WTC11 (cell line): ENCODE measurements around the gene MITF. TPM values are rescaled to one million over a fixed set of nuclear protein-coding genes. Genes with fewer than 3 reads are reported as not detected.

ENCODE experiments used
- ATAC-seq: fragments of 200-7000 bp; cut with Tn5 transposase; 2 replicates; pipeline ENCODE4 v1.10.0; 2021; ENCODE audit warnings: mild to moderate bottlenecking, moderate library complexity
- CTCF ChIA-PET: fragments of 300-600 bp; sonication (Branson Sonifier 250); formaldehyde crosslinking; loops from one replicate; lab custom pipeline; 2021; ENCODE audit warnings: antibody characterized with exemption; lab: Charles Lee
- POLR2A ChIA-PET: fragments of 350-600 bp; sonication (Branson Sonifier 250); formaldehyde crosslinking; loops from one replicate; lab custom pipeline; 2021; ENCODE audit warnings: antibody characterized with exemption; lab: Charles Lee
- DNase-seq: peaks from one replicate; pipeline ENCODE4 v3.0.0; 2021; ENCODE audit warnings: low spot score
- H3K27ac Mint-ChIP-seq: 2 replicates; pipeline ENCODE4 v1.8.0; 2021; ENCODE audit warnings: mixed read lengths
- H3K27me3 Mint-ChIP-seq: 2 replicates; pipeline ENCODE4 v1.8.0; 2021; ENCODE audit warnings: low read depth, mild to moderate bottlenecking, moderate library complexity, mixed read lengths
- H3K36me3 Mint-ChIP-seq: 2 replicates; pipeline ENCODE4 v1.8.0; 2021; ENCODE audit warnings: mixed read lengths
- H3K4me1 Mint-ChIP-seq: 2 replicates; pipeline ENCODE4 v1.8.0; 2022; ENCODE audit warnings: mixed read lengths
- H3K4me3 Mint-ChIP-seq: 2 replicates; pipeline ENCODE4 v1.8.0; 2021; ENCODE audit warnings: mild to moderate bottlenecking, moderate library complexity, mixed read lengths
- H3K9me3 Mint-ChIP-seq: 2 replicates; pipeline ENCODE4 v1.8.0; 2021; ENCODE audit warnings: mixed read lengths
- ETV6 ChIP-seq: sonication (generic); formaldehyde crosslinking; IDR thresholded peaks from 2 replicates; pipeline ENCODE4 v1.8.1; 2022; ENCODE audit warnings: mild to moderate bottlenecking, missing genetic modification reagents
- FOXP1 ChIP-seq: sonication (generic); formaldehyde crosslinking; IDR thresholded peaks from 2 replicates; pipeline ENCODE4 v1.8.0; 2022; ENCODE audit warnings: missing genetic modification reagents, mild to moderate bottlenecking, moderate library complexity, borderline replicate concordance
- GABPB1 ChIP-seq: sonication (generic); formaldehyde crosslinking; IDR thresholded peaks from 2 replicates; pipeline ENCODE4 v1.8.1; 2023; ENCODE audit warnings: mild to moderate bottlenecking, missing genetic modification reagents
- HMGA2 ChIP-seq: fragments of 250-450 bp; sonication (Bioruptor Pico); IDR thresholded peaks from 2 replicates; pipeline ENCODE4 v1.4.0; 2021; ENCODE audit warnings: mild to moderate bottlenecking, moderate library complexity
- IRF2 ChIP-seq: sonication (generic); formaldehyde crosslinking; IDR thresholded peaks from 2 replicates; pipeline ENCODE4 v1.8.0; 2022; ENCODE audit warnings: low read depth, missing genetic modification reagents, borderline replicate concordance
- NR1H2 ChIP-seq: sonication (generic); formaldehyde crosslinking; IDR thresholded peaks from 2 replicates; pipeline ENCODE4 v1.9.0; 2021; ENCODE audit warnings: mild to moderate bottlenecking, moderate library complexity, missing genetic modification reagents
- NR3C1 ChIP-seq: sonication (generic); formaldehyde crosslinking; conservative IDR thresholded peaks from 2 replicates; pipeline ENCODE4 v1.8.1; 2023; ENCODE audit warnings: low read depth, mild to moderate bottlenecking, missing genetic modification reagents
- PRRX2 ChIP-seq: fragments of 250-450 bp; sonication (Bioruptor Pico); IDR thresholded peaks from 2 replicates; pipeline ENCODE4 v1.8.0; 2021; ENCODE audit warnings: mild to moderate bottlenecking
- SOX15 ChIP-seq: fragments of 250-450 bp; sonication (Bioruptor Pico); IDR thresholded peaks from 2 replicates; pipeline ENCODE4 v1.9.0; 2021; ENCODE audit warnings: mild to moderate bottlenecking
- TEAD1 ChIP-seq: sonication (generic); formaldehyde crosslinking; IDR thresholded peaks from 2 replicates; pipeline ENCODE4 v1.8.0; 2022; ENCODE audit warnings: mild to moderate bottlenecking, missing genetic modification reagents
- TP53 ChIP-seq: sonication (generic); formaldehyde crosslinking; IDR thresholded peaks from 2 replicates; pipeline ENCODE4 v1.8.1; 2023; ENCODE audit warnings: mild to moderate bottlenecking, missing genetic modification reagents
- ZBTB21 ChIP-seq: sonication (generic); formaldehyde crosslinking; IDR thresholded peaks from 2 replicates; pipeline ENCODE4 v1.8.1; 2023; ENCODE audit warnings: mild to moderate bottlenecking, missing genetic modification reagents, borderline replicate concordance
- ZNF121 ChIP-seq: sonication (generic); formaldehyde crosslinking; IDR thresholded peaks from 2 replicates; pipeline ENCODE4 v1.8.0; 2023; ENCODE audit warnings: missing genetic modification reagents
- total RNA-seq: library from RNA; stranded (reverse); gene quantifications from 3 replicates; pipeline ENCODE4 v1.2.3, GENCODE V29; 2021
- TF ChIP-seq, protein P1 (sequence below): sonication (generic); formaldehyde crosslinking; IDR thresholded peaks from 2 replicates; pipeline ENCODE4 v1.8.0; 2023; ENCODE audit warnings: missing genetic modification reagents, mild to moderate bottlenecking, borderline replicate concordance
- TF ChIP-seq, protein P2 (sequence below): fragments of 250-450 bp; sonication (Bioruptor Pico); conservative IDR thresholded peaks from 2 replicates; pipeline ENCODE4 v1.9.0; 2021; ENCODE audit warnings: mild to moderate bottlenecking
- TF ChIP-seq, protein P3 (sequence below): sonication (generic); formaldehyde crosslinking; conservative IDR thresholded peaks from 2 replicates; pipeline ENCODE4 v1.8.1; 2023; ENCODE audit warnings: mild to moderate bottlenecking, low read depth, missing genetic modification reagents, moderate library complexity
- TF ChIP-seq, protein P4 (sequence below): sonication (generic); formaldehyde crosslinking; IDR thresholded peaks from 2 replicates; pipeline ENCODE4 v1.8.1; 2022; ENCODE audit warnings: low read depth, missing genetic modification reagents, borderline replicate concordance
- TF ChIP-seq, protein P5 (sequence below): sonication (generic); formaldehyde crosslinking; IDR thresholded peaks from 2 replicates; pipeline ENCODE4 v1.8.1; 2022; ENCODE audit warnings: low read depth, mild to moderate bottlenecking, moderate library complexity, missing genetic modification reagents, borderline replicate concordance
- TF ChIP-seq, protein P6 (sequence below): sonication (generic); formaldehyde crosslinking; IDR thresholded peaks from 2 replicates; pipeline ENCODE4 v1.8.1; 2022; ENCODE audit warnings: missing genetic modification reagents, borderline replicate concordance
- TF ChIP-seq, protein P7 (sequence below): fragments of 250-450 bp; sonication (Bioruptor Pico); IDR thresholded peaks from 2 replicates; pipeline ENCODE4 v1.9.0; 2021; ENCODE audit warnings: mild to moderate bottlenecking

MITF gene
- total RNA-seq, 1 experiment from 2014 or later = 1.3 TPM

DNA sequence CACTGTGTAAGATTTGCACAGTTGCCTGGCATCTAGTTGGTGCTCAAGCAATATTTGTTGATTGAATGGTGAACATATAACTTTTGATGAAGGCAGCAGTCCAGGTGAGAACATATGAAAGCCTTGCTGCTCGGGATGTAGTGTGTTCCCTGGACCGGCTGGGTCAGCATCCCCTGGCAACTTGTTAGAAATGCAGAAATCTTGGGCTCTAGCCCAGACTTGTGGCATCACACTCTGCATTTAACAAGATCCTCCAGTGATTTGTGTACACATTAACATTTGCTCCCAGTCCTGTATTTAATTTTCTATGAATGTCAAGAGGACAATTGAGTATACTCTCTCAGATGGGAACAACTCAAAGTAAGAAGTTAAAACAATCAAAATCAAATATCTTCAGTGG lies 191.3 kb downstream of the MITF start:
- Mint-ChIP-seq H3K9me3 (no peaks in the 10 kb centered on the region), H3K27me3 (no peaks in the 10 kb centered on the region), H3K36me3 (no peaks in the 10 kb centered on the region), H3K4me3 (no peak overlapping the region), H3K27ac (no peak overlapping the region), H3K4me1 (no peaks in the 10 kb centered on the region)
- ChIA-PET POLR2A (no interaction called here), CTCF (no interaction called here)
- DNase-seq = no peak
- ATAC-seq = no peak
- TF ChIP-seq, protein P1, sequence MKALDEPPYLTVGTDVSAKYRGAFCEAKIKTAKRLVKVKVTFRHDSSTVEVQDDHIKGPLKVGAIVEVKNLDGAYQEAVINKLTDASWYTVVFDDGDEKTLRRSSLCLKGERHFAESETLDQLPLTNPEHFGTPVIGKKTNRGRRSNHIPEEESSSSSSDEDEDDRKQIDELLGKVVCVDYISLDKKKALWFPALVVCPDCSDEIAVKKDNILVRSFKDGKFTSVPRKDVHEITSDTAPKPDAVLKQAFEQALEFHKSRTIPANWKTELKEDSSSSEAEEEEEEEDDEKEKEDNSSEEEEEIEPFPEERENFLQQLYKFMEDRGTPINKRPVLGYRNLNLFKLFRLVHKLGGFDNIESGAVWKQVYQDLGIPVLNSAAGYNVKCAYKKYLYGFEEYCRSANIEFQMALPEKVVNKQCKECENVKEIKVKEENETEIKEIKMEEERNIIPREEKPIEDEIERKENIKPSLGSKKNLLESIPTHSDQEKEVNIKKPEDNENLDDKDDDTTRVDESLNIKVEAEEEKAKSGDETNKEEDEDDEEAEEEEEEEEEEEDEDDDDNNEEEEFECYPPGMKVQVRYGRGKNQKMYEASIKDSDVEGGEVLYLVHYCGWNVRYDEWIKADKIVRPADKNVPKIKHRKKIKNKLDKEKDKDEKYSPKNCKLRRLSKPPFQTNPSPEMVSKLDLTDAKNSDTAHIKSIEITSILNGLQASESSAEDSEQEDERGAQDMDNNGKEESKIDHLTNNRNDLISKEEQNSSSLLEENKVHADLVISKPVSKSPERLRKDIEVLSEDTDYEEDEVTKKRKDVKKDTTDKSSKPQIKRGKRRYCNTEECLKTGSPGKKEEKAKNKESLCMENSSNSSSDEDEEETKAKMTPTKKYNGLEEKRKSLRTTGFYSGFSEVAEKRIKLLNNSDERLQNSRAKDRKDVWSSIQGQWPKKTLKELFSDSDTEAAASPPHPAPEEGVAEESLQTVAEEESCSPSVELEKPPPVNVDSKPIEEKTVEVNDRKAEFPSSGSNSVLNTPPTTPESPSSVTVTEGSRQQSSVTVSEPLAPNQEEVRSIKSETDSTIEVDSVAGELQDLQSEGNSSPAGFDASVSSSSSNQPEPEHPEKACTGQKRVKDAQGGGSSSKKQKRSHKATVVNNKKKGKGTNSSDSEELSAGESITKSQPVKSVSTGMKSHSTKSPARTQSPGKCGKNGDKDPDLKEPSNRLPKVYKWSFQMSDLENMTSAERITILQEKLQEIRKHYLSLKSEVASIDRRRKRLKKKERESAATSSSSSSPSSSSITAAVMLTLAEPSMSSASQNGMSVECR (CRISPR knock-in tag) = no peak
- TF ChIP-seq, protein P2, sequence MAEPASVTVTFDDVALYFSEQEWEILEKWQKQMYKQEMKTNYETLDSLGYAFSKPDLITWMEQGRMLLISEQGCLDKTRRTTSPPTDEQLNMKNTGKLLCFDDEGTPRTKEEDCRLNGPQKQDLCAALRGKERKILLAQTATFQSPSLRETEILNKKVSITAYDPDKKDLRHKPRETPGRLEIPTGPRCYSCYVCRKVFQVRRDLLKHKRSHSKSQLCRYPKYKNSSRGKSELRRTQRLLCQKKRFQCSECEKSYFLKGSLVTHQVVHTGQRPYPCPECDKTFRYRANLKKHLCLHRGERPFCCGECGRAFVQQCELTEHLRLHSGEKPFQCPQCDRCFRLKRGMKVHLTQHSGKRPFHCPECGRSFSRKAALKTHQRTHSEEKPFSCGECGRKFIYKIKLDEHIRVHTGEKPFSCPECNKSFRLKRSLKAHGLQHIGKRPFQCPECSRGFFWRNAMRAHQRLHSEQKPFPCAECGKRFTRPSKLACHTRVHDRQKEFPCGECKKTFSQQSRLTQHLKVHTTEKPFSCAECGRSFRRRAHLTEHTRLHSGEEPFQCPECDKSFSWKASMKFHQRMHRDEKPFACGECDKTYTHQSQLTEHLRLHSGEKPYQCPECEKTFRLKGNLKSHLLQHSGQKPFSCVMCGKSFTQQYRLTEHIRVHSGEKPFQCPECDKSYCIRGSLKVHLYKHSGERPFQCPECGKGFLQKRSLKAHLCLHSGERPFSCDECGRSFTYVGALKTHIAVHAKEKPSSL (CRISPR knock-in tag) = no peak
- TF ChIP-seq SOX15 (CRISPR knock-in tag) = no peak
- TF ChIP-seq HMGA2 (CRISPR knock-in tag) = no peak
- TF ChIP-seq FOXP1 (CRISPR knock-in tag) = no peak
- TF ChIP-seq, protein P3, sequence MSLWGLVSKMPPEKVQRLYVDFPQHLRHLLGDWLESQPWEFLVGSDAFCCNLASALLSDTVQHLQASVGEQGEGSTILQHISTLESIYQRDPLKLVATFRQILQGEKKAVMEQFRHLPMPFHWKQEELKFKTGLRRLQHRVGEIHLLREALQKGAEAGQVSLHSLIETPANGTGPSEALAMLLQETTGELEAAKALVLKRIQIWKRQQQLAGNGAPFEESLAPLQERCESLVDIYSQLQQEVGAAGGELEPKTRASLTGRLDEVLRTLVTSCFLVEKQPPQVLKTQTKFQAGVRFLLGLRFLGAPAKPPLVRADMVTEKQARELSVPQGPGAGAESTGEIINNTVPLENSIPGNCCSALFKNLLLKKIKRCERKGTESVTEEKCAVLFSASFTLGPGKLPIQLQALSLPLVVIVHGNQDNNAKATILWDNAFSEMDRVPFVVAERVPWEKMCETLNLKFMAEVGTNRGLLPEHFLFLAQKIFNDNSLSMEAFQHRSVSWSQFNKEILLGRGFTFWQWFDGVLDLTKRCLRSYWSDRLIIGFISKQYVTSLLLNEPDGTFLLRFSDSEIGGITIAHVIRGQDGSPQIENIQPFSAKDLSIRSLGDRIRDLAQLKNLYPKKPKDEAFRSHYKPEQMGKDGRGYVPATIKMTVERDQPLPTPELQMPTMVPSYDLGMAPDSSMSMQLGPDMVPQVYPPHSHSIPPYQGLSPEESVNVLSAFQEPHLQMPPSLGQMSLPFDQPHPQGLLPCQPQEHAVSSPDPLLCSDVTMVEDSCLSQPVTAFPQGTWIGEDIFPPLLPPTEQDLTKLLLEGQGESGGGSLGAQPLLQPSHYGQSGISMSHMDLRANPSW (CRISPR knock-in tag) = no peak
- TF ChIP-seq, protein P4, sequence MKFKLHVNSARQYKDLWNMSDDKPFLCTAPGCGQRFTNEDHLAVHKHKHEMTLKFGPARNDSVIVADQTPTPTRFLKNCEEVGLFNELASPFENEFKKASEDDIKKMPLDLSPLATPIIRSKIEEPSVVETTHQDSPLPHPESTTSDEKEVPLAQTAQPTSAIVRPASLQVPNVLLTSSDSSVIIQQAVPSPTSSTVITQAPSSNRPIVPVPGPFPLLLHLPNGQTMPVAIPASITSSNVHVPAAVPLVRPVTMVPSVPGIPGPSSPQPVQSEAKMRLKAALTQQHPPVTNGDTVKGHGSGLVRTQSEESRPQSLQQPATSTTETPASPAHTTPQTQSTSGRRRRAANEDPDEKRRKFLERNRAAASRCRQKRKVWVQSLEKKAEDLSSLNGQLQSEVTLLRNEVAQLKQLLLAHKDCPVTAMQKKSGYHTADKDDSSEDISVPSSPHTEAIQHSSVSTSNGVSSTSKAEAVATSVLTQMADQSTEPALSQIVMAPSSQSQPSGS = no peak
- TF ChIP-seq PRRX2 (CRISPR knock-in tag) = no peak
- TF ChIP-seq ZBTB21 (CRISPR knock-in tag) = no peak
- TF ChIP-seq, protein P5, sequence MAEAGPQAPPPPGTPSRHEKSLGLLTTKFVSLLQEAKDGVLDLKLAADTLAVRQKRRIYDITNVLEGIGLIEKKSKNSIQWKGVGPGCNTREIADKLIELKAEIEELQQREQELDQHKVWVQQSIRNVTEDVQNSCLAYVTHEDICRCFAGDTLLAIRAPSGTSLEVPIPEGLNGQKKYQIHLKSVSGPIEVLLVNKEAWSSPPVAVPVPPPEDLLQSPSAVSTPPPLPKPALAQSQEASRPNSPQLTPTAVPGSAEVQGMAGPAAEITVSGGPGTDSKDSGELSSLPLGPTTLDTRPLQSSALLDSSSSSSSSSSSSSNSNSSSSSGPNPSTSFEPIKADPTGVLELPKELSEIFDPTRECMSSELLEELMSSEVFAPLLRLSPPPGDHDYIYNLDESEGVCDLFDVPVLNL (CRISPR knock-in tag) = no peak
- TF ChIP-seq NR1H2 = no peak
- TF ChIP-seq TEAD1 (CRISPR knock-in tag) = no peak
- TF ChIP-seq, protein P6, sequence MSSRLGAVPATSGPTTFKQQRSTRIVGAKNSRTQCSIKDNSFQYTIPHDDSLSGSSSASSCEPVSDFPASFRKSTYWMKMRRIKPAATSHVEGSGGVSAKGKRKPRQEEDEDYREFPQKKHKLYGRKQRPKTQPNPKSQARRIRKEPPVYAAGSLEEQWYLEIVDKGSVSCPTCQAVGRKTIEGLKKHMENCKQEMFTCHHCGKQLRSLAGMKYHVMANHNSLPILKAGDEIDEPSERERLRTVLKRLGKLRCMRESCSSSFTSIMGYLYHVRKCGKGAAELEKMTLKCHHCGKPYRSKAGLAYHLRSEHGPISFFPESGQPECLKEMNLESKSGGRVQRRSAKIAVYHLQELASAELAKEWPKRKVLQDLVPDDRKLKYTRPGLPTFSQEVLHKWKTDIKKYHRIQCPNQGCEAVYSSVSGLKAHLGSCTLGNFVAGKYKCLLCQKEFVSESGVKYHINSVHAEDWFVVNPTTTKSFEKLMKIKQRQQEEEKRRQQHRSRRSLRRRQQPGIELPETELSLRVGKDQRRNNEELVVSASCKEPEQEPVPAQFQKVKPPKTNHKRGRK (CRISPR knock-in tag) = no peak
- no peak for TF ChIP-seq TP53 (CRISPR knock-in tag)
- TF ChIP-seq GABPB1 (CRISPR knock-in tag) = no peak
- TF ChIP-seq IRF2 (CRISPR knock-in tag) = no peak
- TF ChIP-seq NR3C1 (CRISPR knock-in tag) = no peak
- TF ChIP-seq, protein P7, sequence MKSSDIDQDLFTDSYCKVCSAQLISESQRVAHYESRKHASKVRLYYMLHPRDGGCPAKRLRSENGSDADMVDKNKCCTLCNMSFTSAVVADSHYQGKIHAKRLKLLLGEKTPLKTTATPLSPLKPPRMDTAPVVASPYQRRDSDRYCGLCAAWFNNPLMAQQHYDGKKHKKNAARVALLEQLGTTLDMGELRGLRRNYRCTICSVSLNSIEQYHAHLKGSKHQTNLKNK (CRISPR knock-in tag) = no peak
- no peak for TF ChIP-seq ZNF121 (CRISPR knock-in tag)
- TF ChIP-seq ETV6 (CRISPR knock-in tag) = no peak
